Breast epithelium (tissue), 3 donors: ENCODE measurements around the gene AGBL1.

Experiments used
- CTCF ChIP-seq, 3 donors: fragments of 450-650 bp; IDR thresholded peaks; one replicate each; pipeline ENCODE4 v1.5.1; 2016 to 2017; ENCODE audit warnings: antibody characterized with exemption in 3 of 3, mild to moderate bottlenecking in 3 of 3, moderate library complexity in 3 of 3
- POLR2A ChIP-seq: fragments of 450-650 bp; IDR thresholded peaks from one replicate; pipeline ENCODE4 v1.6.1; 2016; ENCODE audit warnings: antibody characterized with exemption, mild to moderate bottlenecking, moderate library complexity
- POLR2AphosphoS5 ChIP-seq, 3 donors: sonication (generic); formaldehyde crosslinking; IDR thresholded peaks; one replicate each; pipeline ENCODE4 v1.6.1; 2017; ENCODE audit warnings: antibody characterized with exemption in 3 of 3

GRCh38 chr15:86906376-86906775, 826.7 kb downstream of the AGBL1 start:
- TF ChIP-seq CTCF (IDR thresholded peaks at IDR 0.05) (no peak), POLR2A (no peak), POLR2AphosphoS5 (IDR thresholded peaks at IDR 0.05) (no peak)
